ENCODE results near the gene CHD6.

GRCh38 chr20:41618807-41619311 lies 682 bp upstream of the CHD6 start:
- TF ChIP-seq EZH2 (IDR thresholded peaks at IDR 0.05; ENCODE audit: low read length) (no peak), CTCF (optimal IDR thresholded peaks at IDR 0.05 in 1 of 3, IDR thresholded peaks at IDR 0.05 in 1 of 3, conservative IDR thresholded peaks at IDR 0.05 in 1 of 3; ENCODE audit: extremely low read depth in 1 of 3, insufficient read depth in 2 of 3, low read length in 3 of 3) (no peak)

All from keratinocyte (primary cell).